NCI-H345 treated with DMSO at 0.1 percent for 48 hours (cell line): ENCODE data around the gene TSPAN7.

Experiments
- DNase-seq: peaks from one replicate; lab custom pipeline; 2025; ENCODE audit not compliant: unreplicated experiment; lab: John Stamatoyannopoulos, UW

Gene TSPAN7

DNA sequence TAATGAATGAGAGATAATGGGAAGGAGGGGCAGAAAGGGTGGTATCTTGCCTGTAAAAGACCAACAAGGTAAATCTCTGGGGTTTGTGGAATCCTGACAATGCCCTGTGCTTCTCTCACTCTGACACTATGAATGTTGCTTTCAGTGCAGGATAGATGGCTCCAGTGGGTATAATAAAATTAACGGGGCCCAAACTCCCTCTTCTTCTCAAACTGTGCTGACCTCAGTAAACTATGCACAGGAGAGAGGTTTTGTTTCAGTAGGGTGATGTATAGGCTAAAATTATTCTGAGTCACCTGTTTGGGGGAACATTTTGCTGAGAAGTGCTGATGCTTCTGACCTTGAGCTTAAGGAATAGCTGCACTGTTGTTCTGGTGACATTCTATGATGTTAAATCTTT, 82.6 kb downstream of the TSPAN7 start:
- no peak for DNase-seq

GRCh38 chrX:38646129-38646528, 84.8 kb downstream of the TSPAN7 start:
- no peak for DNase-seq

DNA sequence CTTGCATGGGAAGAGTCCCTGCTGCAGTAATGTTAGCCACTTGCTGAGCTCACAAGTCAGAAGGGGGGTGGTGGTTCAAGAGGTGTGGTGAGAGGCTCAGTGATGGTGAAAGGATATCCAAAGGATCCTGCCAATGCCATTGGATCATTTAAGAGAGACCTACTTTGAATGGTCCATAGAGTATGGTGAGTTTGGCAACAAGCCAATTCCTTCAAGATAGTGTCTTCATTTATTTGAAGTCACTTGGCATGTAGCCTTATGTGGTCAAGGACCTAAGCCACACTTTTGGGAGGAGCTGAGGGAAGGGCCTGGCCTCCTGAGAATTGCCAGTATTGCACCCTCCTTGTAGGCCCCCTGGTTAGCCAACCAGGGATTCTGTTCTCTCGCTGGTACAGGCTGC, 87.9 kb downstream of the TSPAN7 start:
- DNase-seq: no peak

DNA sequence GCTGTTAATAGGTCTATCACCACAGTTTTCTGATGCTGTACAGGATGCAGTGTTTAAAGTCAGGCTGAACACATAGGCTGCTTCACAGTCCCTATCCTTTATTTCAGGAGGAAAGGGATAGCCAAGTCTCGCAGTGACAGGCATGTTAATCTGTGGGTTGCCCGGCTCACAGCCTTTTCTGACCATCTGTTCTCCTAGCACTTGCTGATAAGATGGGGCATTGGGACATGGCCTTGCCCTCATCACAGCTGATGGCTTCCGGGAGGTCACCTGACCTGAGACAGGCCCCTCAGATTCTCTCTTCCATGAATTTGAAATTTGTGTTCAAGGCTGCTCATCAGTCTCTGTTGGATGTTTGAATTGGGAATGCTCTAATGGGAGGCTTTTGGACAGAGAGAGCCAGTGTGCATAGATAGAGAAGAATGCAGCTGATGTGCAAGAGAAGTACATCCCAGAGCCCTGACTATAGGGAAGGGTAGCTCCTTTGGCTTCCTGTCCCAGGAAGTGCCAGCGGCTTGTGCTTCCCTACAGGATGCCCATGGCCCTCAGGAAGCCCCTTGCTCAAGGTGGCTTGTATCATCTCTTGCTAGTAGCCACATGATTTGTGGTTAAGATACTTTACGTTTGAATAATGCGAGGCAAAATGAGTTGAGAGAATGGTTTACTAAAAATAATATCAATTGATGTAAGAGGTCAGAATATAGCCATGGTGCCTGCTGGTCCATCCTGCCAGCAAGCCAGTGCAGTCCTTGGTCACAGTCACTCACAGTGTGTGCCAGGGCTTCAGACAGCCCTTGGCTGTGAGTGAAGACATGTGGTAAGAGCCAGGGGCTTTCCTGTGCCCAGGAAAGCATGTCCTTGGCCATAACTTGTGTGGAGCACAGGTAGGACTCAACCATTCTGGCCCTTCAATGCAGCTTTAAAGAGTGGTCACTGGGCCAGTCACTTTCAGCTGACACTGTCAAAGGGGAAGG, 88.6 kb downstream of the TSPAN7 start:
- no peak for DNase-seq

DNA sequence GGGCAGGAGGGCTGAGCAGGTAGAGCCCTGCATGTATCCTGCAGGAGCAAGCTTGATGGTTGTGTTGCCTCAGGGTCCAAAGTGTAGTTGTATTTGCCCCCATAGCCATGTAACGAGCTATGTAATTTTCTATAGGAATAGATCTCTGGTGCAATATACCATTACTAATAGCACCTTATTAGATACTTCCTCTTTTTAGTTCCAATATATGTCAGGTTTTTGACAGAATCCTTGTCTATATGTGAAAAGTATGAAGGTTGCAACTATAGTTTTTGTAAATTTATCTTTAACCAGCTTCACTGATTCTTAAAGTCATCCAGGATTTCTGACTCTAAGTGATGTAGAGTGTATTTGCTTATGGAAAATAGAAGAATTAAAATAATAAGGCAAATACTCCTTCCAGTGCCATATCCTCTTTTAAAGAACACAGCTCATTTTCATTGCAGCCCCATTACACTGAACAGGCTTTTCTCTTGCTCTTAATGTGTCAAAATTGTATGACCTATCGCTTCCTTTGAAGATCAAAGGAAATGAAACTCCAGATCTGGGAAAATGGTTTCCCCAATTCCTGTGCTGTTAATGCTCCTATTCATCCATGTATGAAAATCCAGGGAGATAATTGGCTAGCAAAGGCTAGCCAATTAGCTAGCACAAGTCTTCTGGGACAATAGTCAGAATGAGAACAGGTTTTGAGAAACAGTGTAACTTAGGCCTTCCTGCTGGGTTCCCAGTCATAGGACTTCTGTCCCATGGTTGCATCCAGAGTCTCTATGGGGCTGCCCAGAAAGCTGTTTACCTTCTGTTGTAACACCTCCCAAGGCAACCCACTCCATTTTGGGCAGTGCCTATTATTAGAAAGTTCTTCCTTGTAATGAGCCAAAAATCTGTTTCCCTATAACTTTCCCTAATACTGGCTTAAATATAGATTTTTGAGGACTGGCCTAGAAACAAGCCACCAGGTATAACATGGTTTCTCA, 90.6 kb downstream of the TSPAN7 start:
- no peak for DNase-seq

DNA sequence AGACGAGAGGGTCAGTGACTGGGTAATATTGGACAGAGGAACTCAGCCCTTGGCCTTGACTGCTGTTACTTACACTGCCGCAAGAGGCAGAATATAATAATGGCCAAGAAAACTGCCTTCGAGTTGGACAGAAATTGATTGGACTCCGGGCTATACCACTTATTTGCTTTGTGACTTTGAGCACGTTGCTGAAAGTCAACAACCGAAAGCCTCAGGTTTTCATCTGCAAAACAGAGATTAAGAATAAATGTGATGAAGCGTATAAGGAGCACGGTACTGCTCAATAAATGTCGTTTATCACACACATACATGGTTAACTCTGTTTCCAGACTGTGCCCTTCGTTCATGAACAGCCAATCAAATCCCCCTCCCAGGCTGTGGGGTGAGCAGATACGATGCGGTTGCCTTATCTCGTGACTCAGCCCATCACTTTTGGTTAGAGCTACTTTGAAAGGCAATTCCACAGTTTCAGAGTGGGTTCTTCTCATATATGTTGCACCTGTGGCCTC, 91.6 kb downstream of the TSPAN7 start:
- no peak for DNase-seq

DNA sequence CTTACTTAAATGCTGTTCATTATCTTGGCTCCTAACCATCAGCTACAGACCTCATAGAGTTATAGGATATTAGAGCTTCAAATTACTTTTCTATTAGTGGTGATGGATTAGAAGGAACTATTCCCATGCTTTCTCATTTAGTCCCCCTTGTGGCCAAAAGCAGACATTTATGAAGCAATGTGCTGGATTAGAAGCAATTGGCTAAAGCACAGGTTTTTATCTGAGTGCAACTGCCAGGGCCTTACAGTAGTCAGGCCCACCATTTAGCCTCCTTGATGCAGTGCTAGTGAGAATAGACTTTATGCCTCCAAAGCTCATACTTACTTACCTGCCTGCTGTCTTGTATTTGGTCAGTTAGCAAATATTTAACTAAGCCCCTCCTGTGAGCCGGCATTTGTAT, 93.0 kb downstream of the TSPAN7 start:
- no peak for DNase-seq

GRCh38 chrX:38656350-38656915, 95.1 kb downstream of the TSPAN7 start:
- DNase-seq: no peak

GRCh38 chrX:38657562-38657961, 96.2 kb downstream of the TSPAN7 start:
- no peak for DNase-seq

DNA sequence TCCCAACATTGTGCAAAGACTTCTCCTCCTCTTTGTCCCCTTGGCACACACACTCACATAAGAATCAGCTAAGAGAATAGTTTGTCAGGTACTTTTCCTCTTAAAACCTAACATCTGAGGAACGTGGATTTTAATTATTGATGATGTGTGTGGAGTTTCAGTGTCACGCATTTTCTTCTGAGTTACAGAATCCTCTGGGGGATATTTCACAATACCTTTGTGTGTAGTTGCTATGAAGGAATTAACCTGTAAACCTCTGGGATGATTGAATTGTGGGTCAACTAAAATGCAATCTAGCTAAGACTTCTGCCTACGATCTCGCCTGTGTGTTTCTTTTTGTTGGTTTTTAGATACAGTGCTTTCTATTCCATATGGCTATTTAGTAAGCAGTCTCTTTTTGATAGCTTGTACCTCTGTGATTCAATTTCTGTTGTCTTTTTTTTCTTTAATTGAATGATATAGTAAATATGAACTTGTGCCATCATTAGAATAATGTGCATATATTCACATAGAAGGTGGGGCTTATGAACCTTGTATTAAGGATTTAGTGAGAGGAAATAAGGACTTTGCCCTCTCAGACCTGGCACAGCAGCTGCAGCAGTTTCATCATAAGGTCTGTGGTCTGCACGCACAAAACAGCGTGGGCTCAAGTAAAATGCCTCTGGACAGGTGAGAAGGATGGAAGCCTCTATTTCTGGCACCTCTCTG, 99.2 kb downstream of the TSPAN7 start:
- DNase-seq: no peak

GRCh38 chrX:38661103-38661441, 99.7 kb downstream of the TSPAN7 start:
- DNase-seq: no peak

DNA sequence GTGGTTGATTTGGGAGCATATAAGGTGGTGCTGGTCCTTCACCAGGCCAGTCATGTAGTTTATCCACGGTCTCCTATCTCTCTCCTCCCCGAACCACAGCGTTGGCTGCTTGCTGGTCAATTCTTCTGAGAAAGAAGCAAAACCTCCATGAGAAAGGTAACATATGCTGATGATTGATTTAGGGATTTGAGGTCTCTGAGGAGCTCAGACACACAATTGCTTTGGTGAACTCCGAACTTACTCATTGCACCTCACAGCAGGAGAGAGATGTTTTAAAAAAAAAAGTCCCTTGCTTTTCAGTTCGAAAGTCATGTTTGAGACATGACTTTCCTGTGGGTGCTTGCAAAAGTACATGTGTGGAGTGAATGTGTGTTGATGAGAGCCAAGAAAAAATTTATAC, 100.2 kb downstream of the TSPAN7 start:
- DNase-seq: no peak

DNA sequence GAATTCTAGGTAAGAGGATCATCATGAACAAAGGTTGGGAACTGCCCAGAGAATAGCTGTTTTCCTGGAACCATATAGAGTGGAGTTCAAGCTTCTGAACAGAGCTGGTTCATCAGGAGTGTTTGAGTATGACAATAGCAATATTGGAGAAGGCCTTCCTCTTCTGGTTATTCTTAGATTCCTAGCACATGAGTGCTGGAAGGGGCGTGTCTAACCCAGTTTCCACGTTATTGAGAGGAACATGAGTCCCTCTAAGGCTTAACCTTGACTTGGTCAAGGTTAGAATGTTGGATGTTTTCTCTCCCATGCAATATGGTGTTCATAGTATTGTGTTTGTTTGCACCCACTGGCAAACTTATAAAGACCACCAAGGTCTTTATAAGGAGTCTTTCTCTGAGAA, 101.3 kb downstream of the TSPAN7 start:
- DNase-seq: no peak

GRCh38 chrX:38664285-38664684, 102.9 kb downstream of the TSPAN7 start:
- no peak for DNase-seq

- DNase-seq: no peak
Measured at GRCh38 chrX:38666909-38667308, 105.6 kb downstream of the TSPAN7 start.

GRCh38 chrX:38668771-38669170, 107.4 kb downstream of the TSPAN7 start:
- no peak for DNase-seq

DNA sequence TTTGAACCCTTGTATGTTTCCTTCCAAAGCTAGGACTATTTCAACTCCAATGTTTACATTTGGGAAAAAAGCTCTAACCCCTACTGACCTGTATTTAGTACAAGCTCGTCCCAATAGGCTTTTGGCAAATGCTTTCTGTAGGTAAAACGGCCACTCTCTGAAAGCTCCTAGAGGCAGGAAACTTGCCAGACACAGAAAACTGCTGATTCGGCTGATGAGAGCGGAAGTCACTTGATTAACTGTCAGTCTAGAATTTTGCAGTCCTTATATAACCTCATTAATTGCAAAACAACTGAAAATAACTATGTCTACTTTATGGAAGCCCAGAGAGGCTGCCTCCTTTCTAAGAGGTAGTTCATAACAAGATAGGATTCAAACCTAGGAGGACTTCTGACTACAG, 108.1 kb downstream of the TSPAN7 start:
- no peak for DNase-seq

- no peak for DNase-seq
Measured at GRCh38 chrX:38672646-38673045, 111.3 kb downstream of the TSPAN7 start.

- no peak for DNase-seq
Measured at GRCh38 chrX:38675856-38676255, 114.5 kb downstream of the TSPAN7 start.

DNA sequence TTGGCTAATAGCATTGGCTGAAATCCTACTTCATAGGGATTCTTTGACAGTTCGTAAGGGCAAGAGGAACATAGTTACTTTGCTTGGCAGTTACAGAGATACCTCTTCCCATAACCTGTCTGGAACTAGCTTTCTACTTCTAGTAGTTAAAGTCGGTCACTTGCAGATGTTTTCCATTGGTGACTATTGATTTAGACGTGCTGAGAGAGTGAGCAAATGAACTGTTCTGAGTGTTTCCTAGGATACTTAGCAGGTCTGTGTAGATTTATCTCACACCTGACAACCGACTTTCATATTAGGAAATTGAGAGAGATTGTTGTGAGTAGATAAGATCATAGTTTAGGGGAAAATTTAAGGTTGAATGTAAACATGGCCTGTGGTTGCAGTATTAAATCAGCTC, 116.8 kb downstream of the TSPAN7 start:
- no peak for DNase-seq

- DNase-seq: no peak
Measured at GRCh38 chrX:38678821-38679220, 117.5 kb downstream of the TSPAN7 start.
